ENCODE data around the gene CD300LD. TPM values are rescaled to one million over a fixed set of nuclear protein-coding genes. Genes with fewer than 3 reads are reported as not detected.
A peak's percentile ranks its signal among the peaks of the same experiment; 100 is the strongest.

The CD300LD gene
- total RNA-seq, 2 donors from 2014 or later = not detected

DNA sequence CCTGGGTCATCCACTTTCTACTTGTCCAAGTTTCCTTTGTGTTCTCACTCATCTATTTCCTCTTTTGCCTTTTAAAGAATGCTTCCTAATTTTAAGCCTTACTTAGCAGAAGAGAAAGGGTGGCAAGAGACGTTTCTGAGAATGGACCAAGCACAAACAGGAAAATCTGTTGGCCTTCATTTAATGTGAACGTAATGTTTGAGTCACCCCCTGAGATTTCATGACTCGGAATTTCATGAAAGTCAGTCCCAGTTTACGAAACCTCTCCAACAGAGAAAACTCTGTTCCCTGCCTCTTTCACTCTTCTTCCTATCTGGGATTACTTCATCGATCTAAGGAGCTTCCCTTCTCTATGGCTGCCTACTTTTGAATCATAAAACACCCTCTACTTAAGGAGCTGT, 31.6 kb upstream of the CD300LD start, which contains the start of gene CD300E:
CD300E (minus strand) TSS at position 46 of the 401 bp plus-strand sequence. CDS start 117 bp downstream, outside the sequence.
- Mint-ChIP-seq H3K36me3 (peaks cover 8% of the 10 kb centered on the region), H3K27ac (no peak within 1 kb of the TSS), H3K27me3 (peaks cover 46 to 58% of the 10 kb centered on the region in 2 donors), H3K4me3 (no peak within 1 kb of the TSS), H3K9me3 (no peaks in the 10 kb centered on the region), H3K4me1 (ENCODE audit: low read depth in 2 of 2) (peaks cover 3 to 5% of the 10 kb centered on the region in 2 donors)
- no peak for DNase-seq (ENCODE audit: low spot score)
- no peak for ATAC-seq

- H3K9me3 Mint-ChIP-seq = no peaks in the 10 kb centered on the region
- DNase-seq (ENCODE audit: low spot score) = no peak
- ATAC-seq = no peak
Observed at GRCh38 chr17:74619077-74619673, 27.1 kb upstream of the CD300LD start.

DNA sequence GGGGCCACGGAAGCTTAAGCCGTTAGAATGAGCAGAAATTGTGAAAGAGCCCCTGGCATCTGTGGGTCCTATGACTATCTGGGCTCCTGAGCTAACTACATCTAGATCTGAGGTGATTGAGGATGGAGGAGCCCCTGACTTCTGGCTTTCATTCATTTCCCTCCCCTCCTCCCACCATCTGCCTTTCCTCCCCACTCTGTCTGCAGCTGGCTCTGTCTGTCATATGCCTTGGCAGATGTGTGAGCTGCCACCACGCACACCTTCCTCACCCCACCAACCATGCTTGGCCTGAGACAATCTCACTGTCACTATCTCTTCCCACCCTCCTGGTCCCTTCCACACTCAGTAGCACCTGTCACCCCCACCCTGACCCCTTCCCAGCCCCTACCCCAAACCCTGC, 26.4 kb upstream of the CD300LD start:
- Mint-ChIP-seq H3K27me3 (peaks cover 49 to 62% of the 10 kb centered on the region in 2 donors), H3K9me3 (no peaks in the 10 kb centered on the region), H3K4me3 (no peak overlapping the region), H3K4me1 (ENCODE audit: low read depth in 2 of 2) (peaks cover 7 to 10% of the 10 kb centered on the region in 2 donors), H3K27ac (no peak overlapping the region), H3K36me3 (peaks cover 4% of the 10 kb centered on the region)
- no peak for ATAC-seq
- no peak for DNase-seq (ENCODE audit: low spot score)

More at GRCh38 chr17:74619077-74619673, 27.1 kb upstream of the CD300LD start:
- no peak overlapping the region for H3K4me3 Mint-ChIP-seq
- peaks cover 4% of the 10 kb centered on the region for H3K36me3 Mint-ChIP-seq
- peaks cover 11 to 13% of the 10 kb centered on the region in 2 donors for H3K4me1 Mint-ChIP-seq (ENCODE audit: low read depth in 2 of 2)
- H3K27me3 Mint-ChIP-seq = peaks cover 53 to 69% of the 10 kb centered on the region in 2 donors
- no peak overlapping the region for H3K27ac Mint-ChIP-seq

DNA sequence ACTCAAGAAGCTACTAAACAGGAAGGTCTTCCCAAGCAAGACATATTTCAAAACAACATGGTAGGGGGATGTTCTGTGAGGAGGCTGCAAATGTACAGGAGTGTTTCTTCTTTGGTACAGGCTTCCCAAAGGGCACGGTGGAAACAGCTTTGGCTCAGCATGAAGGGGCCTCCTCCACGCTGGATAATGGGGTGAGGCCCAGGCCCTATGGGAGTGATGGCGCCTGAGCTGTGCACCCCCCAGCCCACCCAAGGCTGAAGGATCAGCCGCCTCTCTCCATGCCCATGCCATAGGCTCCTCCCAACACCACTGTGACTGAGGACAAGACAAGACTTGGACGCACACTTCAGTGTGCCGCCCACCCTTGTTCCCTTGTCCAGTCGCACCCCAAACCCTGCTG, 24.6 kb upstream of the CD300LD start:
- Mint-ChIP-seq H3K4me3 (no peak overlapping the region), H3K36me3 (peaks cover 4% of the 10 kb centered on the region), H3K27ac (peak overlapping the region in 1 of 2 donors; percentile 30), H3K27me3 (peaks cover 38 to 53% of the 10 kb centered on the region in 2 donors), H3K4me1 (ENCODE audit: low read depth in 2 of 2) (peaks cover 19 to 20% of the 10 kb centered on the region in 2 donors), H3K9me3 (no peaks in the 10 kb centered on the region)
- ATAC-seq = no peak
- no peak for DNase-seq (ENCODE audit: low spot score)

GRCh38 chr17:74612046-74612445, 20.0 kb upstream of the CD300LD start:
- H3K4me3 Mint-ChIP-seq = no peak overlapping the region
- ATAC-seq = no peak

GRCh38 chr17:74610108-74610507, 18.0 kb upstream of the CD300LD start:
- Mint-ChIP-seq H3K4me1 (ENCODE audit: low read depth in 2 of 2) (peaks cover 10 to 13% of the 10 kb centered on the region in 2 donors), H3K9me3 (no peaks in the 10 kb centered on the region), H3K27me3 (peaks cover 19 to 27% of the 10 kb centered on the region in 2 donors), H3K4me3 (no peak overlapping the region), H3K27ac (no peak overlapping the region), H3K36me3 (no peaks in the 10 kb centered on the region)
- ATAC-seq (no peak), DNase-seq (ENCODE audit: low spot score) (no peak)

More at GRCh38 chr17:74612046-74612445, 20.0 kb upstream of the CD300LD start:
- peaks cover 24 to 33% of the 10 kb centered on the region in 2 donors for H3K27me3 Mint-ChIP-seq
- DNase-seq (ENCODE audit: low spot score) = no peak
- no peaks in the 10 kb centered on the region for H3K9me3 Mint-ChIP-seq
- peak overlapping the region in 1 of 2 donors; percentile 48 for H3K27ac Mint-ChIP-seq
- peaks cover 19 to 20% of the 10 kb centered on the region in 2 donors for H3K4me1 Mint-ChIP-seq (ENCODE audit: low read depth in 2 of 2)
- peaks cover 4% of the 10 kb centered on the region for H3K36me3 Mint-ChIP-seq

GRCh38 chr17:74608511-74608910, 16.4 kb upstream of the CD300LD start:
- Mint-ChIP-seq H3K9me3 (no peaks in the 10 kb centered on the region), H3K36me3 (no peaks in the 10 kb centered on the region), H3K27me3 (peaks cover 15 to 24% of the 10 kb centered on the region in 2 donors), H3K27ac (no peak overlapping the region), H3K4me3 (no peak overlapping the region), H3K4me1 (ENCODE audit: low read depth in 2 of 2) (peaks cover 10 to 13% of the 10 kb centered on the region in 2 donors)
- DNase-seq (ENCODE audit: low spot score) (no peak), ATAC-seq (no peak)

- ATAC-seq = no peak
- DNase-seq (ENCODE audit: low spot score) = no peak
- no peak overlapping the region for H3K4me3 Mint-ChIP-seq
- H3K27ac Mint-ChIP-seq = no peak overlapping the region
- no peaks in the 10 kb centered on the region for H3K9me3 Mint-ChIP-seq
- H3K36me3 Mint-ChIP-seq = no peaks in the 10 kb centered on the region
- H3K4me1 Mint-ChIP-seq (ENCODE audit: low read depth in 2 of 2) = peaks cover 6 to 8% of the 10 kb centered on the region in 2 donors
- peaks cover 20 to 26% of the 10 kb centered on the region in 2 donors for H3K27me3 Mint-ChIP-seq
Observed at GRCh38 chr17:74607221-74607620, 15.1 kb upstream of the CD300LD start.

DNA sequence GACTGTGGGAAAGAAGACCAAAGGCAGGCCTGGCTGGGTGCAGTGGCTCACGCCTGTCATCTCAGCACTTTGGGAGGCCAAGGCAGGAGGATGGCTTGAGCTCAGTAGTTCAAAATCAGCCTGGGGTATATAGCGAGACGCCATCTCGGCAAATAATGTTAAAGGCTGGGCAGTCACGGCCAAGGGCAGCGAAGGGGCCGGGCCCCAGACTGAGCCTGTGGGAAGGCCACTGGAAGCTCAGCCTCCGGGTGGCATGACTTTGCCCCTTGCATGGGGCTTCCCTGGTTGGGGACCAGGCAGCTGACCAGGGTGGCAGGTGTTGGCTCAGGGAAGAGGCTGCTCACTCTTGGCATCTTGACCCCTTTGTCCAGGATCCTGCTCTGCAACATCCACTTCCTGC, 14.0 kb upstream of the CD300LD start:
- Mint-ChIP-seq H3K4me3 (no peak overlapping the region), H3K9me3 (no peaks in the 10 kb centered on the region), H3K36me3 (no peaks in the 10 kb centered on the region), H3K27me3 (peaks cover 22 to 31% of the 10 kb centered on the region in 2 donors), H3K27ac (no peak overlapping the region), H3K4me1 (ENCODE audit: low read depth in 2 of 2) (peaks cover 5 to 8% of the 10 kb centered on the region in 2 donors)
- DNase-seq (ENCODE audit: low spot score) (no peak), ATAC-seq (no peak)

- Mint-ChIP-seq H3K9me3 (no peaks in the 10 kb centered on the region), H3K36me3 (no peaks in the 10 kb centered on the region), H3K27me3 (peaks cover 26 to 37% of the 10 kb centered on the region in 2 donors), H3K4me3 (no peak overlapping the region), H3K4me1 (ENCODE audit: low read depth in 2 of 2) (peaks cover 5 to 8% of the 10 kb centered on the region in 2 donors), H3K27ac (peak overlapping the region in 1 of 2 donors; percentile 21)
- DNase-seq (ENCODE audit: low spot score) = no peak
- ATAC-seq = no peak
Observed at GRCh38 chr17:74605361-74605760, 13.3 kb upstream of the CD300LD start.

- Mint-ChIP-seq H3K27ac (no peak overlapping the region), H3K9me3 (no peaks in the 10 kb centered on the region), H3K4me3 (no peak overlapping the region), H3K4me1 (ENCODE audit: low read depth in 2 of 2) (peaks cover 5 to 8% of the 10 kb centered on the region in 2 donors), H3K27me3 (peaks cover 32 to 43% of the 10 kb centered on the region in 2 donors), H3K36me3 (no peaks in the 10 kb centered on the region)
- DNase-seq (ENCODE audit: low spot score) (no peak), ATAC-seq (no peak)
Observed at GRCh38 chr17:74604761-74605160, 12.7 kb upstream of the CD300LD start.

GRCh38 chr17:74604200-74604599, 12.1 kb upstream of the CD300LD start:
- DNase-seq (ENCODE audit: low spot score) (no peak), ATAC-seq (no peak)
- H3K4me1 Mint-ChIP-seq (ENCODE audit: low read depth in 2 of 2) = peaks cover 5 to 11% of the 10 kb centered on the region in 2 donors
- no peaks in the 10 kb centered on the region for H3K9me3 Mint-ChIP-seq
- H3K27ac Mint-ChIP-seq = no peak overlapping the region
- H3K36me3 Mint-ChIP-seq = no peaks in the 10 kb centered on the region
- H3K27me3 Mint-ChIP-seq = peaks cover 37 to 48% of the 10 kb centered on the region in 2 donors
- H3K4me3 Mint-ChIP-seq = no peak overlapping the region

GRCh38 chr17:74603746-74604145, 11.7 kb upstream of the CD300LD start:
- H3K36me3 Mint-ChIP-seq = no peaks in the 10 kb centered on the region
- DNase-seq (ENCODE audit: low spot score) (no peak), ATAC-seq (no peak)
- no peak overlapping the region for H3K27ac Mint-ChIP-seq
- peaks cover 5 to 11% of the 10 kb centered on the region in 2 donors for H3K4me1 Mint-ChIP-seq (ENCODE audit: low read depth in 2 of 2)
- peaks cover 40 to 50% of the 10 kb centered on the region in 2 donors for H3K27me3 Mint-ChIP-seq
- H3K4me3 Mint-ChIP-seq = no peak overlapping the region
- no peaks in the 10 kb centered on the region for H3K9me3 Mint-ChIP-seq

DNA sequence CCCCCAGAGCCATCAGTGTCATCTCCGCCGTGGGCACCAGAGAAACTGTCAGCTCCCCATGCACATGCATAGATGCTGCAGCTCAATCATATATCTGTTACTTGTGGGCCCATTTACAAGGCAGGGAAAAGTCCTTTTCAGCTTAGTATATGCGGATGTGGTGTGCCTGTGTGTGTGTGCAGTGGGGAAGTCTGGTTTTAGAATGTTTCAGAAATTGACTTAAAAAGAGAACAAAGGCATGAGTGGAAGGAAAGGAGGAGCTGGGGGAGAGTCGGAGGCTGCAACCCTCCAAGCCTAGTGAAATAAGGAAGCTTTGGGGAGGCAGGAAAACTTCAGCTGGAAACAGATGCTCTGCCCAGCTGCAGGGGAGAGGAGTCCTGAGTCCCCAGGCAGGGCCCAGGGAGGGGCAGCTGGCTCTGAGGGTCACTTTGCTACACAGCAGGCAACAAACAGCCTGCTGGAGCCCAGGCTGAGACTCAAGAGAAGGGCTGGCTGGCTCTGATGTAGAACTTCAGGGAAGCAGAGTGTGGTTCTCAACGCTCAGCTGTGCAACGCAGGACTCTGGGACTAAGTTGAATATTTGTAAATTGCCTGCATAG, 11.1 kb upstream of the CD300LD start:
- Mint-ChIP-seq H3K27ac (no peak overlapping the region), H3K27me3 (peaks cover 43 to 53% of the 10 kb centered on the region in 2 donors)
- DNase-seq (ENCODE audit: low spot score) = no peak

More for the DNA sequence above, 11.1 kb upstream of the CD300LD start:
- no peak for ATAC-seq
- peaks cover 5 to 11% of the 10 kb centered on the region in 2 donors for H3K4me1 Mint-ChIP-seq (ENCODE audit: low read depth in 2 of 2)
- H3K36me3 Mint-ChIP-seq = no peaks in the 10 kb centered on the region
- H3K9me3 Mint-ChIP-seq = no peaks in the 10 kb centered on the region
- H3K4me3 Mint-ChIP-seq = no peak overlapping the region
